HG03558 (cell line): ENCODE results near the gene GALNT16.

ENCODE experiments used
- ATAC-seq: cut with Tn5 transposase; IDR thresholded peaks from one replicate; pipeline ENCODE4 v1.9.1; 2021; ENCODE audit warnings: moderate number of reproducible peaks; ENCODE audit not compliant: unreplicated experiment; ENCODE audit errors: extremely low read depth

The GALNT16 gene

GRCh38 chr14:69314327-69314726 is 54.4 kb downstream of the GALNT16 start:
- ATAC-seq, result no peak

DNA sequence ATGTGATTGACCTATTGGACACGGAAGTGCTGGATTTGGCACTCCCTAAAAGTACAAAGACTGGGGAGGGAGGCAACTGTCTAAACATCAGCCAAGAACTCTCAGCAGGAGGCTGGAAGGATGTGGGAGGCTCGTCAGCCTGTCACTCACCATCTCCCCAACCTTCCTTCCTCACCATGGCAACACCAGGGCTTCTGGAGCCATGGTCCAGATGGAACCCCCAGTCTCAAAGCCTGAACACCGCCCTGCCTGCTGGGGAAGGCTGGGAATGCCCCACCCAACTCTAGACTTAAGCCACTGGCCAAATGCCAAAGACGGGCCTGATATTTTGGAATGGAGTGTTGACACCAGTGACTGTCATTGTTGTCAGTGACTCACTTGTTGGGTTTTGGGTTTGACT is 55.3 kb downstream of the GALNT16 start:
- no peak for ATAC-seq

GRCh38 chr14:69316449-69317101 is 56.6 kb downstream of the GALNT16 start:
- ATAC-seq, result no peak

DNA sequence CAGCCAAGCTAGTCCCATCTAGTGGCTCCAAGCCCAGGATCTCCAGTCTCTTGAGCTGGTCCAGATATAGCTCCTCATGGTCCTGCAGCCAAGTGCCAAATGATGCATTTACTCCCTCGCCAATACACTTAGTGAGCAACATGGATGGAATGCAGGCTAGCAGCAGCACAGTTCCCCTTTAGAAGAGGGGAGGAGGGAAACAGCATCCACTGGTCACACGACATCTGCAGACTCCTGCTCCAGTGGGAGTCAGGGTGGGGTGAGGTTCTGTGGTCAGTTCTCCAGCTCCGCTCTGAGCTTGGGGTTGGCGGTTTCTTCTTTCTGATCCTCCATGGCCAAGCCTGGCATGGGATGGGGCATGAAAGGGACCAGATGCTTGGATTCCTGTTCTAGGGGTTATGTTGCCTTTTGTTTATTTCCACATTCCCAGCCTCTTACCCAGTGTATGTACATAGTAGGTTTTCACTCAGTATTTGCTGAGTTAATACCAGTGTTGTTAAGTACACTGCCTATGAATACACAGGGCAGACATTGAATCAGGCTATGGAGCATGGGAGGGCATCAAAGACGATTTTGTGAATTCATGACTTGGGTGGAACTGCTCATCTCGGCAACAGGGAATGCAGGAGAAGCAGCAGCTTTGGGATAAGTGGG is 57.3 kb downstream of the GALNT16 start:
- no peak for ATAC-seq

DNA sequence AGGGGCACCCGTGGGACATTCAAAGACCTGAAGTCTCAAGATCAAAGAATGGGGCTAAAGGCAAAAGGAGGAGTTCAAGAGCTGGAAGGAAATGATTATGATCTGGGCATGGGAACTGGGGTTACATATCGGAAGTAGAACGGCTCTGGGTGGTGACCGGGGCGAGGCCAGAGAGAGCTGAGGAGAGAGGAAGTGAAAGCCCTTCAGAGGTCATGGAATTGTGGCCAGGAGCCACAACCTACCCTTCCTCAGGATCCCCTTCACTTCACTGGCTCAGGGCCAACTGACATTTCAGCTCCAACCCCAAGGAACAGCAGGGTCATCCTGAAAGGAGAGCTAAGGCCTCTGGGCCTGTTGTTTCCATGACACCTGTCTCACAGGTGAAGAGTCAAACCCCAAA is 57.8 kb downstream of the GALNT16 start:
- no peak for ATAC-seq

GRCh38 chr14:69318241-69318640 is 58.3 kb downstream of the GALNT16 start:
- ATAC-seq, result no peak

GRCh38 chr14:69318901-69319475 is 59.0 kb downstream of the GALNT16 start:
- ATAC-seq, result no peak

- no peak for ATAC-seq
These were observed 60.0 kb downstream of the GALNT16 start for GRCh38 chr14:69319911-69320310.

DNA sequence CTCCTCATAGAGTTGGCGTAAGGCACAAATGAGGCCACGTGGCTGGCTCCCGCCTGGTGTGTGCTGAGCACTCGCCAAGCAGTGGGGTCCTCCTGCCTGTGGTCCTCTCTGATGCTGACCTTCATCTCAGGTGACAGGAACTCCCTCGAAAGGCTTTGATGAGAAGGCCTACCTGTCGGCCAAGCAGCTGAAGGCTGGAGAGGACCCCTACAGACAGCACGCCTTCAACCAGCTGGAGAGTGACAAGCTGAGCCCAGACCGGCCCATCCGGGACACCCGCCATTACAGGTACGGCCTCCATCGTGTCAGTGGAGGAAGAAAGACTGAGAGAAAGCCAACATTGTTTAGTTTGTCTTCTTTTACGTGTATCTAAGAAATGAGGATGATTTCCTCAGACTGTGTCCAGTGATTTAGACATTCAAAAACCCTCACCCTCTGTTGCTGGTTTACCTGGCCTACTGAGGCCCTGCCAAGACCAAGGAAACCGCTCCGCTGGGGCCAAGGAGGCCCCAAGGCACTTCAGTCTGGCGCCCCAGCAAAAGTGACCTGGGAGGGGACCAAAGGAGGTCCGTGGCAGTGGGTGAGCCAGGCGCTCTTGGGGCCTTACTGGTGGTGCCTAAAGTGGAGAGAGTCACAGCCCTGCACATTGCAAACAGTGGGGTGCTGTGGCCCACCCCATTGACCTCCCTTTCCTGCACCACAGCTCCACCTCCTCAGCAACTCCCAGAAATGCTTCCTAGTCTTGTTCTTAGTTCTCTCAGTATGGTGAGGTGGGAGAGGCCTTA is 60.8 kb downstream of the GALNT16 start:
- ATAC-seq, result no peak

- ATAC-seq, result no peak
These were observed 61.8 kb downstream of the GALNT16 start for GRCh38 chr14:69321601-69322330.

DNA sequence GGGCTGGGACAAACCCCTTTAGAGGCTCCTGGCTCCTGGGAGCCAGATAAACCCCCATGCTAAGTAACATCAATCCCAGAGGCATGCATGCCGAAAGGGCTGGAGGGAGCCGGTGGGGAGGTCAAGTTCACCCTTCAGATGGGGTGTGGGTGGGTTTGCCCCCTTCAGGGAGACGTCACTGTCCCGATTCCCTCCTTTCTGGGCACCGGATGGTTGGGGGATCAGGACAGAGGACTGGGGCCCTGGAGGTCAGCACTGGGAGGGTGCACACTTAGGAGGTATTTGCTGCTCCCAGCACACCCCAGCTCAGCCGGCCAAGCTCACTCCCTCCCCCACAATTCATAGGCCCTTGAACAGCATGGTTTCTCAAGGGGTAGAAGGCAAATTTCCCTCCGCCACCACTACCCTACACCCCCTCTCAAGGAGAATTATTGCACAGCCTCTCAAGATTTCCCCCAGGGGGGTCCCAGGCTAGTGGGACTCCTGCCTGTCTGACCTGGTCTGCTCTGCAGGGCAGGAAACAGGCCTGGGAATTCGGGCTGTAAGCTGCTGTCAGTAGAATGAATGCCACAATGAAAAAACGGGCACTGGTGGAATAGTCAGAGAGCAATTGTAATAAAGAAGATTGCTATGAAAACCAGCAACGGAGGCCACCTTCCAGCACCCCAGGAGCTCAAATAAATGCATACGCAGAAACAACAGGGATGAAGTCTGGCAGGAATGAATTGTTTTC is 63.5 kb downstream of the GALNT16 start:
- ATAC-seq, result no peak

DNA sequence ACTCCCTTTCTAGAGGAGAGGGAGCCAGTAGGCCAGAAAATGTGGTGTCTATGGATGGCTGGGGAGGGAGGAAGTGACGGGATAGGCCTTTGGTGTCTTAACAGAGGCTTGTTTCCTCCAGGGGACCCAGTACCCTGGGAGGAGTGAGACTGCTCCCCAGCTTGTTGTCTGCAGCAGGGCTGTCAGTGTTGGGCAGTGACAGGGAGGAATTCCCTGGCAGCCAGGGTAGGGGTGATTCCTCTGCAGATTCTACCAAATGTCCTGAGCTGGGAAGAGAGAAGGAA is 64.0 kb downstream of the GALNT16 start:
- no peak for ATAC-seq

- ATAC-seq, result no peak
These were observed 64.5 kb downstream of the GALNT16 start for GRCh38 chr14:69324341-69324931.

GRCh38 chr14:69325086-69325485 is 65.1 kb downstream of the GALNT16 start:
- no peak for ATAC-seq

- no peak for ATAC-seq
These were observed 65.8 kb downstream of the GALNT16 start for GRCh38 chr14:69325646-69326265.

GRCh38 chr14:69326611-69327010 is 66.7 kb downstream of the GALNT16 start:
- no peak for ATAC-seq

DNA sequence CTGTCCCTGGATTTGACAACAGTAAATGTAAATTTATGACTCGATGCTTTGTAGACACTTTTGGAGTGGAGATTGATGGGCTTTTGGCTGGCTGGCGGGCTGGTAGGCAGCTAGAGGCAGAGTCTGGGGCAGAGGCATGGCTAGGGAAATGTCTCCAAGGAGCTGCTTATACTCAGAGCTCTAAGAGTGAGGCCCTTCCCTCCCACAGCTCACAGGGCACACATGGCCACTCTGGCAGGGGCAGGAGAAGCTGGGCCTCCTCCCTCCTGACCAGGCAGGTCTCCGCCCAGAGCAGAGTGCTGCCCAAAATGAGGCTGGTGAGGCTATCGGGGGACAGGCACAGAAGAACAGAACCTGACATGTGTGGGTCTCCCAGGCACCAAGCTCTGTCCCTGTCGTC is 67.5 kb downstream of the GALNT16 start:
- ATAC-seq, result no peak

DNA sequence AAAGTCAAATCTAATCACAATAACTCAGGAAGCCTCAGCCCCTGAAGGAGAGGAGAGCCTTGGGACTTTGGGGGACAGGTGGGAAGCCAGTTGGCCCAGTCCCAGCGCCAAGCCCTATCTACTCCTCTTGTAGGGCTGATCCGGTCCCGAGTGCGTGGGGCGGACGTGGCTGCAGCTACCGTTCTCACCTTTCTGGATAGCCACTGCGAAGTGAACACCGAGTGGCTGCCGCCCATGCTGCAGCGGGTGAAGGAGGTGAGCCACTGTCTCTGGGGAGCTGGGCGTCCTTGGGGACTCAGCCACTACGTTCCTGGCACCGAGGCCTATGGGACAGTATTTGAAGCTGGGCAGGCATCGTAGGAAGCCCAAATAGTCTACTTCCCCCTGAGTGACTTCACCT is 68.4 kb downstream of the GALNT16 start:
- ATAC-seq, result no peak

DNA sequence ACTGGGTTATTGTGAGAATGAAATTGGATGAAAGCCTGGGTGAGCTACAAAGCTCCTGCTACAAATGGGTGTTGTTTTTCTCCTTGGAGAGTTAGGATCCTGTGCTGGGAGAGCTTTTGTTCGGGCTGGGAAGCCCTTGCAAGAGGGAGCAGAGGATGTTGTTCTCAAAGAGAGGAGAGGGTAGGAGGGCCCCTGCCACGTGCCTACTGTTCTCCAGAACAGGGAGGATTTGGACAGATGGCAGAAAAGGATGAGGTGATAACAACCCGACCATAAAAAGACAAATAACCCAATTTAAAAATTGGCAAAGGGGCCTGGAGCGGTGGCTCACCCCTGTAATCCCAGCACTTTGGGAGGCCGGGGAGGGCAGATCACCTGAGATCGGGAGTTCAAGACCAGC is 68.8 kb downstream of the GALNT16 start:
- ATAC-seq, result no peak
